GM19239 (cell line): ENCODE results near the gene MED25.

Experiments
- DNase-seq: peaks from one replicate; pipeline ENCODE4 v3.0.0; 2011; ENCODE audit warnings: low spot score; ENCODE audit not compliant: insufficient read length
- FAIRE-seq: peaks from 2 replicates; lab custom pipeline; 2011; peaks lifted over from hg19 to GRCh38; lab: Jason Lieb, UNC

MED25 gene

GRCh38 chr19:49881672-49882394, 63.7 kb downstream of the MED25 start:
- DNase-seq, result no peak
- FAIRE-seq, result no peak

- no peak for DNase-seq
- FAIRE-seq, result no peak
Measured at GRCh38 chr19:49882643-49883042, 64.6 kb downstream of the MED25 start.

GRCh38 chr19:49883094-49883493, 65.0 kb downstream of the MED25 start:
- no peak for FAIRE-seq

GRCh38 chr19:49884109-49884508, 66.0 kb downstream of the MED25 start:
- no peak for DNase-seq
- FAIRE-seq, result no peak

More at GRCh38 chr19:49883094-49883493, 65.0 kb downstream of the MED25 start:
- DNase-seq, result no peak

GRCh38 chr19:49884760-49885159, 66.7 kb downstream of the MED25 start:
- DNase-seq (no peak), FAIRE-seq (no peak)
